ENCODE measurements around the gene VAC14.

Gene VAC14

DNA sequence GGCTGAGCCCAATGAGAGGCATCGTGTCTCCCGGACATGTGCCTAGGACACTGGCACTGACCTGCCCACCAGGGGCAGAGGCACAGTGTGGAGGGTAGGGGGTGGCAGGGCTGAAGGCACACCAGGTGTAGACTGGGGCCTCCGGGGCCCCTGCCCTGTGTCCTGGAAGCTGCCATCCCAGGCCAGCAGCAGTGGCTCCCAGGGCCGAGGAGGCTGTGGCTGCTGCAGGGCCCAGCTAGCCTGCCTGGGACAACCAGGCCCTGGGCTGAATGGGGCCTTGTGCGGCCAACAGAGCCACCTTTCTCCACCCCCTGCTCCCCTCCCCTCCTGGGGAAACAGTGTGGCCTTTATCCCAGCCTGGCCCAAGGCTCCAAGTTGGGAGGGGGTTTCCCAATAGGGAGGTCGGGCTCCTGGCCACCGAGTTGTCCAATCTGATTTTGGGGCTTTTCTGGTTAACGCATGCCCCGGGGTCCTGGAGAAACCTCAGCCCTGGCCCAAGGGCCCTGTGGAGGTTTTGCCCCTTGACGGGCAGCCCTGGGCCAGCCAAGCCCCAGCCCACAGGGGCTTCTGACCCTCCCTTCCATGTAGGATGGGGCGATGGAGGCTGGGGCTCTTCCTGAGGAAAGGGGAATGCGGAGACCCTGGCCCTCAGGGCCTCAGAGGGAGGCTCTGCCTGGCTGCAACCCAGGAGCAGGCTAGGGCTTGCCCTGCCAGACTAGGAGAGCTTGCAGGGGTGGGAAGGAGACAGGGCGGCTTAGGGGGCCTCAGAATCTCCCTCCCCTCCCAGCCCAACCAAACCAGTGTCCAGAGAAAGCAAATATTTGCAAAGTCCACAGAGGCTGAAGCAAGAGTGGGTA, 119.3 kb downstream of the VAC14 start:
- no peak for DNase-seq (ENCODE audit: low spot score)
- TF ChIP-seq, protein P1, sequence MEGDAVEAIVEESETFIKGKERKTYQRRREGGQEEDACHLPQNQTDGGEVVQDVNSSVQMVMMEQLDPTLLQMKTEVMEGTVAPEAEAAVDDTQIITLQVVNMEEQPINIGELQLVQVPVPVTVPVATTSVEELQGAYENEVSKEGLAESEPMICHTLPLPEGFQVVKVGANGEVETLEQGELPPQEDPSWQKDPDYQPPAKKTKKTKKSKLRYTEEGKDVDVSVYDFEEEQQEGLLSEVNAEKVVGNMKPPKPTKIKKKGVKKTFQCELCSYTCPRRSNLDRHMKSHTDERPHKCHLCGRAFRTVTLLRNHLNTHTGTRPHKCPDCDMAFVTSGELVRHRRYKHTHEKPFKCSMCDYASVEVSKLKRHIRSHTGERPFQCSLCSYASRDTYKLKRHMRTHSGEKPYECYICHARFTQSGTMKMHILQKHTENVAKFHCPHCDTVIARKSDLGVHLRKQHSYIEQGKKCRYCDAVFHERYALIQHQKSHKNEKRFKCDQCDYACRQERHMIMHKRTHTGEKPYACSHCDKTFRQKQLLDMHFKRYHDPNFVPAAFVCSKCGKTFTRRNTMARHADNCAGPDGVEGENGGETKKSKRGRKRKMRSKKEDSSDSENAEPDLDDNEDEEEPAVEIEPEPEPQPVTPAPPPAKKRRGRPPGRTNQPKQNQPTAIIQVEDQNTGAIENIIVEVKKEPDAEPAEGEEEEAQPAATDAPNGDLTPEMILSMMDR (IDR thresholded peaks at IDR 0.05; ENCODE audit: extremely low read depth, missing control alignments), result no peak

DNA sequence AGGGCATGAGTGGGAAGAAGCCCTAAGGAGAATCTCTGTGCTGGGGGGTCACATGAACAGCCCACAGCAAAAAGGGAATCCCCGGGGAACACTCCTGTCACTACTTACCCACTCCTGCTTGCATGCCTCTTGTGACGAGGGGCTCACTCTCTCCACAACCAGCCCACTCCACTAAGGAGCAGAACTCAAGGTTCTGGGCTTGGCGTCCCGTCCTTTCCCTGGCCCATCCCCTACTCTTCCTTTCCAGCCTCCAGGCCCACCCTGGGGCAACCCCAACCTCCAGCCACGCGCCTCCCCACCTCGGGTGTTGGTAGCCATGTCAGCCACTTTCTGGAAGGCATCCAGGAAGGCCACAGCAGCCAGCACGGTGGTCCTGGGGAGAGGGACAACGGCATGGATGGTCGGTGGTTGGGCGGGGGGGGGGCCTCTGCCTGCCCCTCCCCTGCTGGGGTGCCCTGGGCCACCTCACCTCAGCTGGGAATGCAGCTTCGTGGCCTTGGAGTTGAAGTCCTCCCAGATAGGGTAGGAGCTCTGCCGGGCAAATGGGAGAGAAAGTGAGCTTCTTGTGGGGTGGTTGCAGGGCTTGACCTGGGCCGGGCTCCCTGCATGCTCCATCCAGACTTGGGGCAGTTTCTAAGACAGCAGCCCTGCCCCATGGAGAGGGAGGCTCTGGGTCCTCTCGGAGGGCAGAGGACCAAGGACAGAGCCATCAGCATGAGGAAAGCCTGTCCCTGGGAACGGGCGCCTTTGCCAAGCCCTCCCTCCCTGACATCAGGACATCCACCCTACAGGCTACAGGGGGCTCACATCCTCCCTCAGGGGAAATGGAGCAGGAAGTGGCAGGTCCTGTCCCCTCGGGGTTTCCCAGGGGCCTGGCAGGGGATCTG, 120.2 kb downstream of the VAC14 start:
- DNase-seq (ENCODE audit: low spot score), result no peak
- TF ChIP-seq, protein P1 (IDR thresholded peaks at IDR 0.05; ENCODE audit: extremely low read depth, missing control alignments), result no peak

DNA sequence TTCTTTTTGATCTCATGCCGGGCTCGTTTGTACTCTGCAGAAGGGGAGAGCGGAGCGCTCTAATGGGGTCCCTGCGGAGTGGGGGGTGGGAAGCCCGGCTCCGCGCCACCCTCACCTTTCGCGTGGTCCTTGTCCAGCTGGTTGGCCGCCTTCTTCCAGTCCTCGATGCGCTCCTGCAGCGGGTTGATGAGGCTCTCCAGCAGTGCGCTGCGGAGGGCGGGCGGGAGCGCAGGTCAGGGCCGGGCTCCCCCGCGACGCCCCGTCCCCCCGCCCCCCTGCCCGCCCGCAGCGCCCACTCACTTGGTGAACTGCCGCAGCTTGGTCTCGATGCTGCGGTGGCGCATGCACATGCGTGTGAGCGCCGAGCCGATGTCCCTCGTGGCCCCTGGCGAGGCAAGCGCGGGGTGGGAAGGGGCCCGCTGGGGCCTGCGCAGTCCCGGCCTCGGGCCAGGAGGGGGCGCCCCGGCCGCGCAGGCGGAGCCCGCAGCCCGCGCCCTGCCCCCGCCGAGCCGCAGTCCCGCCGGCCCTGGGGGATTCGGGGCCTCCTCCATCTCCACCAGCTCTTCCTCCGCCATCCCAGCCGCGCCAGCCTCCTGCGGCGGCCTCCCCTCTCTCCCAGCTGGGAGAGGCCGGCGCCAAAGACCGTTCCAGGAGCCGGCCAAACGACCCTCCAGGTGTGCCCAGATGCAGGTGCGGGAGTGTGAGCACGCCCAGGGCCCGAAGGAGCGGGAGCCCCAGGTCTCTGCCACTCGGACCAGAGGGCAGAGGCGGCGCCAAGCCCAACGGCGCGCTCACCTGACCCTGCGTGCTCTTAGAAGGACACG, 121.1 kb downstream of the VAC14 start:
- TF ChIP-seq, protein P1 (IDR thresholded peaks at IDR 0.05; ENCODE audit: extremely low read depth, missing control alignments), result no peak
- DNase-seq (ENCODE audit: low spot score), result peak; percentile 74

DNA sequence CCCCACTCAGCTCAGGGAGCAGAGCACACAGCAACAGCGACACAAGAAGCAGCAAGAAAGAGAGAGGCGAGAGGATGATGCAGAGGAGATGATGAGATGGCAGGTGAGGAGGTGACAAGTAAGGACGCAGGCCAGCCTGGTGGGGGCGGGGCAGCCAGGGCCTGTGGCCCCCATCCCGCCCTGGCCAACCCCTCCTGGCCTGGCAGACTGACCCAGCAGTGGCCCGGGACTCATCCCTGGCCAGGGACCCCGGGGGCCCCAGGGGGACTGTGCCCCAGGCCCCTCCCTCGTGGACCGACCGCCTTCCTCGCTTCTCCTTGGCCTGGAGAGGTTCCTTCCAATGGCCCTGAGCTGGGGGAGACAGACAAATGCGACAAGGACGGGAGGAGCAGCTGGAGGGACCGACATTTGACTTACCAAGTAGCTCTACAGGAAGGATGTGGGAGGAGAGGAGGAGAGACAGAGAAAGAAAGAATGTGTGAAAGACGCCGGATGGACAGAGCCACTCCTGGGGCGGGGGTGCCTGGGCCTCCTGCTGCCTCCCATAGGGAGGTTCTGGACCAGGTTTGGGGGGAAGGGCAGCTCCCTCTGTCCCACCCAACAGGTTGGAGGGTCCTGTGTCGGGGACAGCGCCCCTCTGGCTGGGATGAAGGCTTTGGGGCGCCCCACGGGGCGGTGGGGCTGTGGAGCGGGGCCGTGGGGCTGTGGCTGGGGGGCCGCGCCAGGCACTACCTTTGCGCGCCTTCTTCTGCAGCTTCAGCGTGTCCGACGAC, 121.9 kb downstream of the VAC14 start:
- TF ChIP-seq, protein P1 (IDR thresholded peaks at IDR 0.05; ENCODE audit: extremely low read depth, missing control alignments), result no peak
- DNase-seq (ENCODE audit: low spot score), result no peak

DNA sequence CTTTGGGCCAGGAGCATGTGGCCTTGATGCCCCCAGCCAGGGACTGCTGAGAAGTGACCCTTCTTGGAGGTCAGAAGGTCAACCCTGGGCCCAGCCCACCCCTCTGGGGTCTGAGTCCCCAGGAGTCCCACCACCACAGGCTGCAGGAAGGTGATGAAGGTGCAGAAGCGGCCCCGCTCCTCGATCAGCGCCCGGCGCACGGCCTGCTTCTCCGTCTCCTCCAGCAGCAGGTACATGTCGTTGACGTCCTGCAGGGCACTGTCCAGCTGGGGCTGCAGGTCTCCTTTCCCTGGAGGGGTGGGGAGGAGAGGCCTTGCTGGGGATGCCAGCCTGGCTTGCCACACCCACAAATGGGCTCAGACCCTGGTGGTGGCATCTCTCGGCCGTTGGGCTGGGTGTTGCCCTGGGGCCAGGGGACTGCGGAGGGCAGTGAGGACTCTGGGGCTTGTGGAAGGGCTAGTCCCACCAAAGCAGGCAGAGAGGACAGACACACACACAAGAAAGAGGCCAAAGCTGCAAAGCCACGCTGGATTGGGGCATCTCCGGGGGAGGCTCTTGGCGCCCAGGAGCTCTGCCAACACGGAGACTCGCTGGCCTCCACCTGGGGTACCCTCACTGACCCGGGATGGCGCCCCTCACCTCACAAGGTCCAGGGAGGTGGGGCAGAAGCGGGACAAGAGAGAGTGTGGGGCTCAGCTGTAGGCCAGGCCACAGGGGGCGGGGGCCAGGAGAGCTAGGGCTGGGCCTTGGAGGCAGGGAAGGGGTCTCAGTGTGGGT, 122.6 kb downstream of the VAC14 start:
- no peak for DNase-seq (ENCODE audit: low spot score)
- TF ChIP-seq, protein P1 (IDR thresholded peaks at IDR 0.05; ENCODE audit: extremely low read depth, missing control alignments), result no peak

DNA sequence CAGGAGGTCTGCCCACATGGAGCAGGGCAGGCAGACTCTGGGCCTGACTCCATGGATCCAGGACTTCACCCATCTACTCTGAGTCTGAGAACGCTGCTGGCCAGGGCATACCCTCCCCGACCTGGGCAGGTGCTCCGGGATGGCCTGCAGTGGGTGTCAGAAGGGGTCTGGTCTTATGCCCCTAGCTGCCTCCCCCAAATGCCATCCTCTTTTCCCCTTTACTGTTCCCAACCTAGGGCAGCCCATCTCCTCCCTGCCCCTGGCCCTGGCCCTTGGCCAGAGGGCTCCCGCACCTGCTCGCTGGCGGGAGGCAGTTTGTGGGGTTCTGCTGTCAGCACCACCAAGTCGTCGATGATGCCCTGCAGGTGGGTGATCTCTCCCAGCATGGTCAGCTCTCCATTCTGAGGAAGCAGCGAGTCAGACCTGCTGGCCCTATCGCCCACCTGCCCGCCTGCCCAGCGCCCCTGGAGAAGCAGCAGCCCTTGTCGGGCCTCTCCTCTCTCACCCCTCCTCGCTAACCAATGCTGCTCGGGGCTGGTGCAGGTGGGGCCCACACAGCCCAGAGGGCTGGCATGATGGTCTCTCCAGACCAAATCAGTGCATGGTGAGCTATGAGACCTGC, 123.3 kb downstream of the VAC14 start:
- DNase-seq (ENCODE audit: low spot score), result no peak
- TF ChIP-seq, protein P1 (IDR thresholded peaks at IDR 0.05; ENCODE audit: extremely low read depth, missing control alignments), result no peak

Data from GM20000 (cell line).